ENCODE measurements around the gene ZNF485. TPM values are rescaled to one million over a fixed set of nuclear protein-coding genes. Genes with fewer than 3 reads are reported as not detected.
A peak's percentile ranks its signal among the peaks of the same experiment; 100 is the strongest.
"Not testable (repeated sequence)": the region's sequence is repeated elsewhere in the genome, so short reads cannot be mapped to it uniquely, and the experiment has no call there.

The ZNF485 gene
- total and polyA plus RNA-seq, 8 donors, result 1.9 to 5.3 (median 4.9) TPM

GRCh38 chr10:43594944-43595589, 11.2 kb upstream of the ZNF485 start:
- TF ChIP-seq CTCF (IDR thresholded peaks at IDR 0.05), result no peak
- ATAC-seq (peak; percentile 70), DNase-seq (peak in 1 of 4 donors; percentile 50)
- H3K4me1 ChIP-seq, result peaks cover 0 to 16% of the 10 kb centered on the region in 2 donors
- no peak overlapping the region for H3K4me3 ChIP-seq
- intact Hi-C loops (cut with DNase I), result no loop called here
- H3K36me3 ChIP-seq, result no peaks in the 10 kb centered on the region
- H3K27me3 ChIP-seq, result no peaks in the 10 kb centered on the region
- no peak overlapping the region for H3K27ac ChIP-seq
- H3K9me3 ChIP-seq, result peaks cover 0 to 2% of the 10 kb centered on the region in 2 donors

GRCh38 chr10:43595739-43596298, 10.4 kb upstream of the ZNF485 start:
- DNase-seq (no peak), ATAC-seq (no peak)
- H3K36me3 ChIP-seq, result no peaks in the 10 kb centered on the region
- intact Hi-C loops (cut with DNase I), result no loop called here
- peaks cover 0 to 2% of the 10 kb centered on the region in 2 donors for H3K9me3 ChIP-seq
- H3K4me3 ChIP-seq, result no peak overlapping the region
- peaks cover 0 to 16% of the 10 kb centered on the region in 2 donors for H3K4me1 ChIP-seq
- H3K27ac ChIP-seq, result no peak overlapping the region
- no peaks in the 10 kb centered on the region for H3K27me3 ChIP-seq
- TF ChIP-seq CTCF (IDR thresholded peaks at IDR 0.05), result no peak

GRCh38 chr10:43596546-43596945, 9.7 kb upstream of the ZNF485 start:
- ATAC-seq (no peak), DNase-seq (no peak)
- no peaks in the 10 kb centered on the region for H3K36me3 ChIP-seq
- no peak overlapping the region for H3K27ac ChIP-seq
- H3K4me3 ChIP-seq, result no peak overlapping the region
- peaks cover 0 to 16% of the 10 kb centered on the region in 2 donors for H3K4me1 ChIP-seq
- TF ChIP-seq CTCF (IDR thresholded peaks at IDR 0.05), result no peak
- intact Hi-C loops (cut with DNase I), result no loop called here
- H3K9me3 ChIP-seq, result peaks cover 0 to 2% of the 10 kb centered on the region in 2 donors
- no peaks in the 10 kb centered on the region for H3K27me3 ChIP-seq

- intact Hi-C loops (cut with DNase I), result no loop called here
- H3K4me3 ChIP-seq, result no peak overlapping the region
- H3K27me3 ChIP-seq, result no peaks in the 10 kb centered on the region
- TF ChIP-seq CTCF (IDR thresholded peaks at IDR 0.05), result no peak
- ATAC-seq (no peak), DNase-seq (peak in 2 of 4 donors; percentile 51 to 73)
- H3K9me3 ChIP-seq, result no peaks in the 10 kb centered on the region
- no peak overlapping the region for H3K27ac ChIP-seq
- H3K4me1 ChIP-seq, result peaks cover 0 to 16% of the 10 kb centered on the region in 2 donors
- no peaks in the 10 kb centered on the region for H3K36me3 ChIP-seq
Observed at GRCh38 chr10:43598446-43598845, 7.8 kb upstream of the ZNF485 start.

- no peaks in the 10 kb centered on the region for H3K27me3 ChIP-seq
- DNase-seq, result no peak
- no peak overlapping the region for H3K27ac ChIP-seq
- H3K4me3 ChIP-seq, result no peak overlapping the region
- intact Hi-C loops (cut with DNase I), result no loop called here
- H3K36me3 ChIP-seq, result no peaks in the 10 kb centered on the region
- ATAC-seq, result no peak
- H3K9me3 ChIP-seq, result no peaks in the 10 kb centered on the region
- peaks cover 0 to 16% of the 10 kb centered on the region in 2 donors for H3K4me1 ChIP-seq
- no peak for TF ChIP-seq CTCF (IDR thresholded peaks at IDR 0.05)
Observed at GRCh38 chr10:43599333-43599732, 6.9 kb upstream of the ZNF485 start.

- intact Hi-C loops (cut with DNase I); H3K4me1 ChIP-seq; H3K27me3 ChIP-seq; ATAC-seq; H3K4me3 ChIP-seq; H3K9me3 ChIP-seq; DNase-seq; H3K27ac ChIP-seq; H3K36me3 ChIP-seq: not testable (repeated sequence)
Observed at GRCh38 chr10:43601576-43601975, 4.7 kb upstream of the ZNF485 start.

Measured in left lung (tissue), 10 donors.